Measurements from ENCODE around the gene SMYD3.

DNA sequence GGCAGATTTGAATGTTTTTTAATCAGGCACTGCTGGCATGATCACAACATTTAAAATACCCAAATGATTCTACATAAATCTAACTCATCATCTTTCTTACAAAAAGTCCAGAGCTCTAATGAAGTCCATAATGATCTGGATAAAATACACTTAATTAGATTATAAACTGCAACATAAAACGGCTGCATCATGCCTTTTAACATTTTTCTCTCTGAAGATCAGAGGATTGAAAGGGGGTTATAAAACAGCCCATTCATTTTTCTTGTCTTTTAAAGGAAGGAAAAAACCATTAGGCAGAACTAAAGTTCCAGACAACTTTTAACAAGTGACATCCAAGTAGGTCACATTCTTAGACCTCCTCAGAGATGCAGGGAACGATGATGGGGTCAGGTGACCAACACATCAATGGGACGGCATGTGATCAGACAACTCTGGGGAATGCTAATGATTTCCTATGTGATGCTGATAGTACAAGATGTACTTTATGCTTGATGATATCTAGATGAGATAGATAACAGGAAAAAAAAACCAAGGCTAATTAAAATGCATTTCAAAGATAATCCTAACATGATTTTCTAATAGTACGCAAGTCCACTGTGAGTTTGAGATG, 455.1 kb downstream of the SMYD3 start:
- TF ChIP-seq, protein P1, sequence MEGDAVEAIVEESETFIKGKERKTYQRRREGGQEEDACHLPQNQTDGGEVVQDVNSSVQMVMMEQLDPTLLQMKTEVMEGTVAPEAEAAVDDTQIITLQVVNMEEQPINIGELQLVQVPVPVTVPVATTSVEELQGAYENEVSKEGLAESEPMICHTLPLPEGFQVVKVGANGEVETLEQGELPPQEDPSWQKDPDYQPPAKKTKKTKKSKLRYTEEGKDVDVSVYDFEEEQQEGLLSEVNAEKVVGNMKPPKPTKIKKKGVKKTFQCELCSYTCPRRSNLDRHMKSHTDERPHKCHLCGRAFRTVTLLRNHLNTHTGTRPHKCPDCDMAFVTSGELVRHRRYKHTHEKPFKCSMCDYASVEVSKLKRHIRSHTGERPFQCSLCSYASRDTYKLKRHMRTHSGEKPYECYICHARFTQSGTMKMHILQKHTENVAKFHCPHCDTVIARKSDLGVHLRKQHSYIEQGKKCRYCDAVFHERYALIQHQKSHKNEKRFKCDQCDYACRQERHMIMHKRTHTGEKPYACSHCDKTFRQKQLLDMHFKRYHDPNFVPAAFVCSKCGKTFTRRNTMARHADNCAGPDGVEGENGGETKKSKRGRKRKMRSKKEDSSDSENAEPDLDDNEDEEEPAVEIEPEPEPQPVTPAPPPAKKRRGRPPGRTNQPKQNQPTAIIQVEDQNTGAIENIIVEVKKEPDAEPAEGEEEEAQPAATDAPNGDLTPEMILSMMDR (IDR thresholded peaks at IDR 0.05) = no peak
- TF ChIP-seq POLR2AphosphoS5 (IDR thresholded peaks at IDR 0.05) (no peak), EP300 (IDR thresholded peaks at IDR 0.05) (no peak)

Measured in gastroesophageal sphincter (tissue), 3 donors.